GM18867 (cell line): ENCODE measurements around the gene RNF25.

Experiments used
- ATAC-seq: cut with Tn5 transposase; IDR thresholded peaks from one replicate; pipeline ENCODE4 v1.9.1; 2021; ENCODE audit warnings: mild to moderate bottlenecking, moderate library complexity; ENCODE audit not compliant: unreplicated experiment

RNF25 gene

GRCh38 chr2:218680061-218680460, 8.3 kb upstream of the RNF25 start:
- no peak for ATAC-seq

GRCh38 chr2:218679119-218679518, 7.3 kb upstream of the RNF25 start:
- no peak for ATAC-seq

- no peak for ATAC-seq
Measured at GRCh38 chr2:218671097-218671653, 627 bp downstream of the RNF25 start.

GRCh38 chr2:218664653-218665052, 7.1 kb downstream of the RNF25 start:
- no peak for ATAC-seq

GRCh38 chr2:218663901-218664300, 7.9 kb downstream of the RNF25 start:
- no peak for ATAC-seq

GRCh38 chr2:218662827-218663226, 9.0 kb downstream of the RNF25 start:
- no peak for ATAC-seq

GRCh38 chr2:218662377-218662776, 9.4 kb downstream of the RNF25 start:
- ATAC-seq = no peak

- no peak for ATAC-seq
Measured at GRCh38 chr2:218659988-218660358, 11.8 kb downstream of the RNF25 start.

- peak; percentile 93 for ATAC-seq
Measured at GRCh38 chr2:218659258-218659987, 12.4 kb downstream of the RNF25 start, which contains the start of the genes BCS1L and ZNF142. TSS of gene BCS1L (plus strand) at chr2:218659683. CDS start at chr2:218660988, 1,305 bp downstream. TSS of gene ZNF142 (minus strand) at chr2:218659623. CDS start at chr2:218656429, 3,194 bp downstream.

GRCh38 chr2:218658671-218659257, 13.0 kb downstream of the RNF25 start:
- peak; percentile 49 for ATAC-seq

GRCh38 chr2:218655751-218656150, 16.1 kb downstream of the RNF25 start:
- no peak for ATAC-seq

- ATAC-seq = no peak
Measured at GRCh38 chr2:218648787-218649100, 23.1 kb downstream of the RNF25 start.

- ATAC-seq = peak; percentile 54
Measured at GRCh38 chr2:218648088-218648786, 23.6 kb downstream of the RNF25 start.

GRCh38 chr2:218645126-218645525, 26.7 kb downstream of the RNF25 start:
- ATAC-seq = no peak

- no peak for ATAC-seq
Measured at GRCh38 chr2:218644721-218645120, 27.1 kb downstream of the RNF25 start.

GRCh38 chr2:218643751-218644310, 28.0 kb downstream of the RNF25 start:
- ATAC-seq = no peak

- ATAC-seq = no peak
Measured at GRCh38 chr2:218642786-218643185, 29.0 kb downstream of the RNF25 start.

- no peak for ATAC-seq
Measured at GRCh38 chr2:218642121-218642656, 29.6 kb downstream of the RNF25 start.

- no peak for ATAC-seq
Measured at GRCh38 chr2:218638372-218638771, 33.4 kb downstream of the RNF25 start.

GRCh38 chr2:218635719-218636118, 36.1 kb downstream of the RNF25 start:
- no peak for ATAC-seq

GRCh38 chr2:218631837-218632236, 40.0 kb downstream of the RNF25 start:
- ATAC-seq = no peak
